Natural killer cell (primary cell): ENCODE data around the gene ODF2. TPM values are rescaled to one million over a fixed set of nuclear protein-coding genes. Genes with fewer than 3 reads are reported as not detected.

ENCODE experiments used
- ATAC-seq, 3 donors: fragments of 150-1000 bp in 2 of 3; fragments of 200-7000 bp in 1 of 3; cut with Tn5 transposase; 1 replicate in 1 of 3; 2 replicates in 2 of 3; pipeline ENCODE4 v1.10.0; 2021; ENCODE audit warnings: mild to moderate bottlenecking in 2 of 3, moderate library complexity in 2 of 3
- DNase-seq, 2 donors: peaks; one replicate each; pipeline versions ENCODE4 v3.0.0 to v3.0.0-alpha.2; 2013 to 2021; ENCODE audit warnings: mixed read lengths in 1 of 2
- H3K27ac ChIP-seq: one replicate; pipeline ENCODE4 v1.5.1; 2013; ENCODE audit warnings: mild to moderate bottlenecking, low read length
- H3K27me3 ChIP-seq: one replicate; pipeline ENCODE4 v1.6.1; 2013; ENCODE audit warnings: low read length; ENCODE audit not compliant: control insufficient read depth, insufficient read depth
- H3K36me3 ChIP-seq: one replicate; pipeline ENCODE4 v1.6.1; 2013; ENCODE audit warnings: low read length; ENCODE audit not compliant: control insufficient read depth, insufficient read depth
- H3K4me1 ChIP-seq: one replicate; pipeline ENCODE4 v1.6.1; 2013; ENCODE audit warnings: low read length; ENCODE audit not compliant: control insufficient read depth, insufficient read depth
- H3K4me3 ChIP-seq: one replicate; pipeline ENCODE4 v1.5.1; 2013; ENCODE audit warnings: low read length
- H3K9me3 ChIP-seq: one replicate; pipeline ENCODE4 v1.6.1; 2013; ENCODE audit warnings: low read length; ENCODE audit not compliant: control insufficient read depth, insufficient read depth
- H3K27ac Mint-ChIP-seq, 2 donors: one replicate each; pipeline ENCODE4 v1.8.0; 2022; ENCODE audit warnings: mild to moderate bottlenecking in 2 of 2, mixed read lengths in 2 of 2, moderate library complexity in 1 of 2
- H3K27me3 Mint-ChIP-seq, 2 donors: one replicate each; pipeline ENCODE4 v1.8.0; 2022; ENCODE audit warnings: low read depth in 2 of 2, mixed read lengths in 2 of 2
- H3K36me3 Mint-ChIP-seq: one replicate; pipeline ENCODE4 v1.8.0; 2022; ENCODE audit warnings: mixed read lengths
- H3K4me1 Mint-ChIP-seq, 2 donors: one replicate each; pipeline ENCODE4 v1.8.0; 2022; ENCODE audit warnings: mixed read lengths in 2 of 2
- H3K4me3 Mint-ChIP-seq: one replicate; pipeline ENCODE4 v1.8.0; 2022; ENCODE audit warnings: mild to moderate bottlenecking, moderate library complexity, mixed read lengths
- H3K9me3 Mint-ChIP-seq, 2 donors: one replicate each; pipeline ENCODE4 v1.8.0; 2022; ENCODE audit warnings: mixed read lengths in 2 of 2
- CTCF ChIP-seq: fragments of 200-600 bp; IDR thresholded peaks from one replicate; pipeline ENCODE4 v1.8.0; 2022; ENCODE audit warnings: antibody characterized with exemption
- WGBS: methylation state at CpG from one replicate; pipeline ENCODE4 v1.1.7; 2013; ENCODE audit warnings: missing lambda C conversion rate; ENCODE audit not compliant: insufficient coverage; 5-methylcytosine and 5-hydroxymethylcytosine counted together
- intact Hi-C: fragments of 100-400 bp; cut with micrococcal nuclease; formaldehyde crosslinking; loops from one replicate; pipeline ENCODE4 v1.14.2; 2022
- total RNA-seq, 4 donors: library from RNA; stranded (reverse); fragments of 120-200 nt in 1 of 4; gene quantifications; one replicate each; pipeline versions ENCODE4 v1.2.3 to v1.2.4, GENCODE V29; 2013 to 2022

ODF2 gene
- total RNA-seq, 3 donors from 2014 or later (not counting 1 experiment from before 2014, with no cell fraction given) = 36.4 to 44.4 (median 37.5) TPM

GRCh38 chr9:128495804-128496417 is 40.1 kb downstream of the ODF2 start:
- Mint-ChIP-seq H3K4me3 (no peak overlapping the region), H3K36me3 (peaks cover 23% of the 10 kb centered on the region), H3K9me3 (no peaks in the 10 kb centered on the region), H3K27me3 (no peaks in the 10 kb centered on the region), H3K4me1 (no peaks in the 10 kb centered on the region), H3K27ac (no peak overlapping the region)
- intact Hi-C loops = no loop called here
- H3K27me3 ChIP-seq = no peaks in the 10 kb centered on the region
- 88% methylated on average over 6 of the region's 6 CpGs for WGBS
- H3K27ac ChIP-seq = no peak overlapping the region
- no peak for TF ChIP-seq CTCF
- no peak overlapping the region for H3K4me3 ChIP-seq
- ATAC-seq = no peak
- no peaks in the 10 kb centered on the region for H3K9me3 ChIP-seq
- H3K4me1 ChIP-seq = no peaks in the 10 kb centered on the region
- H3K36me3 ChIP-seq = peaks cover 62% of the 10 kb centered on the region
- DNase-seq = no peak

- no peaks in the 10 kb centered on the region for H3K27me3 Mint-ChIP-seq
- H3K36me3 ChIP-seq = peaks cover 58% of the 10 kb centered on the region
- H3K27ac ChIP-seq = no peak overlapping the region
- ATAC-seq (no peak), DNase-seq (no peak)
- no peaks in the 10 kb centered on the region for H3K4me1 Mint-ChIP-seq
- no peak for TF ChIP-seq CTCF
- H3K27me3 ChIP-seq = no peaks in the 10 kb centered on the region
- H3K4me1 ChIP-seq = no peaks in the 10 kb centered on the region
- peaks cover 17% of the 10 kb centered on the region for H3K36me3 Mint-ChIP-seq
- intact Hi-C loops = no loop called here
- H3K4me3 ChIP-seq = no peak overlapping the region
- no peak overlapping the region for H3K27ac Mint-ChIP-seq
- H3K9me3 Mint-ChIP-seq = no peaks in the 10 kb centered on the region
- no peak overlapping the region for H3K4me3 Mint-ChIP-seq
- no peaks in the 10 kb centered on the region for H3K9me3 ChIP-seq
- WGBS = 93% methylated on average over 11 of the region's 11 CpGs
These were observed 42.2 kb downstream of the ODF2 start for GRCh38 chr9:128497824-128498610.

GRCh38 chr9:128498911-128499310 is 43.1 kb downstream of the ODF2 start:
- H3K4me1 ChIP-seq = peaks cover 3% of the 10 kb centered on the region
- no peak overlapping the region for H3K4me3 Mint-ChIP-seq
- no peak for ATAC-seq
- H3K36me3 Mint-ChIP-seq = peaks cover 12% of the 10 kb centered on the region
- peaks cover 0 to 6% of the 10 kb centered on the region in 2 donors for H3K4me1 Mint-ChIP-seq
- no peak overlapping the region for H3K4me3 ChIP-seq
- H3K27ac ChIP-seq = no peak overlapping the region
- WGBS = 95% methylated on average over 8 of the region's 9 CpGs
- H3K9me3 ChIP-seq = no peaks in the 10 kb centered on the region
- no peak for TF ChIP-seq CTCF
- no peaks in the 10 kb centered on the region for H3K9me3 Mint-ChIP-seq
- intact Hi-C loops = no loop called here
- H3K36me3 ChIP-seq = peaks cover 52% of the 10 kb centered on the region
- no peak for DNase-seq
- no peaks in the 10 kb centered on the region for H3K27me3 ChIP-seq
- no peak overlapping the region for H3K27ac Mint-ChIP-seq
- no peaks in the 10 kb centered on the region for H3K27me3 Mint-ChIP-seq
